DMS 273 treated with DMSO at 0.1 percent for 48 hours (cell line): Measurements from ENCODE around the gene PCDHB8.
"Not testable (repeated sequence)": the region's sequence is repeated elsewhere in the genome, so short reads cannot be mapped to it uniquely, and the experiment has no call there.

Source experiments
- DNase-seq: peaks from one replicate; lab custom pipeline; 2025; lab: John Stamatoyannopoulos, UW

PCDHB8 gene

GRCh38 chr5:141177577-141178191, at the start of gene PCDHB8:
Gene PCDHB8, plus strand, starts transcription at chr5:141177790. Its CDS starts 245 bp downstream, at chr5:141178035.
- DNase-seq, result not testable (repeated sequence)

GRCh38 chr5:141135030-141135717, 42.4 kb upstream of the PCDHB8 start, which contains the start of gene PCDHB5:
Gene PCDHB5, plus strand, starts transcription at chr5:141135206. Its CDS starts 229 bp downstream, at chr5:141135435.
- DNase-seq, result no peak

- no peak for DNase-seq
These were observed 41.8 kb upstream of the PCDHB8 start for GRCh38 chr5:141135718-141136266.

- DNase-seq, result not testable (repeated sequence)
These were observed 40.2 kb upstream of the PCDHB8 start for GRCh38 chr5:141137346-141137745.

- DNase-seq, result no peak
These were observed 27.8 kb upstream of the PCDHB8 start, which contains the start of gene PCDHB6 for GRCh38 chr5:141149812-141150211. Gene PCDHB6, plus strand, starts transcription at chr5:141150057. Its CDS starts 201 bp downstream, at chr5:141150258.

- no peak for DNase-seq
These were observed 27.2 kb upstream of the PCDHB8 start for GRCh38 chr5:141150224-141150992.

GRCh38 chr5:141150993-141151325, 26.6 kb upstream of the PCDHB8 start:
- no peak for DNase-seq

- not testable (repeated sequence) for DNase-seq
These were observed 26.0 kb upstream of the PCDHB8 start for GRCh38 chr5:141151632-141152031.

- not testable (repeated sequence) for DNase-seq
These were observed 25.5 kb upstream of the PCDHB8 start for GRCh38 chr5:141152096-141152495.

- DNase-seq, result no peak
These were observed 21.8 kb upstream of the PCDHB8 start for GRCh38 chr5:141155540-141156374.

- DNase-seq, result not testable (repeated sequence)
These were observed 20.2 kb upstream of the PCDHB8 start for GRCh38 chr5:141157356-141157755.

GRCh38 chr5:141157901-141158300, 19.7 kb upstream of the PCDHB8 start:
- not testable (repeated sequence) for DNase-seq

- DNase-seq, result no peak
These were observed 5.0 kb upstream of the PCDHB8 start, which contains the start of gene PCDHB7 for GRCh38 chr5:141172381-141173204. Gene PCDHB7, plus strand, starts transcription at chr5:141172644. Its CDS starts 192 bp downstream, at chr5:141172836.

- not testable (repeated sequence) for DNase-seq
These were observed 3.1 kb upstream of the PCDHB8 start for GRCh38 chr5:141174291-141175104.

- no peak for DNase-seq
These were observed 1.7 kb upstream of the PCDHB8 start for GRCh38 chr5:141175933-141176332.

- DNase-seq, result not testable (repeated sequence)
These were observed 1.8 kb downstream of the PCDHB8 start for GRCh38 chr5:141179371-141179770.

GRCh38 chr5:141179876-141180275, 2.3 kb downstream of the PCDHB8 start:
- DNase-seq, result not testable (repeated sequence)

GRCh38 chr5:141180313-141180712, 2.7 kb downstream of the PCDHB8 start:
- no peak for DNase-seq

GRCh38 chr5:141182248-141182647, 4.7 kb downstream of the PCDHB8 start, which contains the start of gene PCDHB16:
Gene PCDHB16, plus strand, starts transcription at chr5:141182387. Its CDS starts 173 bp downstream, at chr5:141182560.
- no peak for DNase-seq
